Small intestine (tissue), 7 donors: ENCODE data around the gene C11orf54. TPM values are rescaled to one million over a fixed set of nuclear protein-coding genes. Genes with fewer than 3 reads are reported as not detected.
"Not testable (repeated sequence)": the region's sequence is repeated elsewhere in the genome, so short reads cannot be mapped to it uniquely, and the experiment has no call there.

Experiments used
- DNase-seq, 2 donors: peaks; one replicate each; pipeline versions ENCODE4 v3.0.0 to v3.0.0-alpha.2; 2013
- FAIRE-seq: peaks from 2 replicates; lab custom pipeline; 2012; peaks lifted over from hg19 to GRCh38; lab: Jason Lieb, UNC
- H3K27ac ChIP-seq, 3 donors: one replicate each; pipeline ENCODE4 v1.5.1; 2013; ENCODE audit warnings: low read length in 2 of 3, mild to moderate bottlenecking in 2 of 3, control low read depth in 1 of 3, inconsistent platforms in 1 of 3, low read depth in 1 of 3, moderate library complexity in 1 of 3
- H3K27me3 ChIP-seq, 3 donors: one replicate each; pipeline ENCODE4 v1.6.1; 2013; ENCODE audit warnings: low read length in 3 of 3, inconsistent platforms in 1 of 3; ENCODE audit not compliant: control insufficient read depth in 3 of 3, insufficient read depth in 3 of 3
- H3K36me3 ChIP-seq, 3 donors: one replicate each; pipeline ENCODE4 v1.6.1; 2013; ENCODE audit warnings: low read length in 3 of 3, inconsistent platforms in 1 of 3, low read depth in 1 of 3, mild to moderate bottlenecking in 1 of 3, moderate library complexity in 1 of 3; ENCODE audit not compliant: control insufficient read depth in 3 of 3, insufficient read depth in 2 of 3
- H3K4me1 ChIP-seq, 3 donors: one replicate each; pipeline ENCODE4 v1.6.1; 2013; ENCODE audit warnings: low read length in 2 of 3, inconsistent platforms in 1 of 3, low read depth in 1 of 3, mild to moderate bottlenecking in 1 of 3, moderate library complexity in 1 of 3; ENCODE audit not compliant: control insufficient read depth in 3 of 3, insufficient read depth in 2 of 3
- H3K4me3 ChIP-seq, 3 donors: one replicate each; pipeline ENCODE4 v1.5.1; 2013; ENCODE audit warnings: low read length in 3 of 3, control low read depth in 1 of 3, inconsistent platforms in 1 of 3, low read depth in 1 of 3, mild to moderate bottlenecking in 1 of 3, moderate library complexity in 1 of 3
- H3K9me3 ChIP-seq, 2 donors: one replicate each; pipeline ENCODE4 v1.6.1; 2013; ENCODE audit warnings: low read depth in 1 of 2, low read length in 1 of 2; ENCODE audit not compliant: control insufficient read depth in 2 of 2, insufficient read depth in 1 of 2
- WGBS, 3 donors: extraction: QIAGEN DNeasy Blood & Tissue Kit; methylation state at CpG; one replicate each; pipeline ENCODE4 v1.1.7; 2013; 5-methylcytosine and 5-hydroxymethylcytosine counted together
- polyA plus RNA-seq, 4 donors: library from polyadenylated mRNA; stranded (reverse) in 3 of 4; unstranded in 1 of 4; fragments of 200-250 nt in 3 of 4; fragments of 120-200 nt in 1 of 4; gene quantifications; one replicate each; pipeline versions ENCODE4 v1.2.1 to v1.2.3, GENCODE V29; 2013
- donor health status: healthy with polysubstance abuse.
- donor health status: control.
- donor health status: control.
- donor health status: Bipolar disorder and iron deficiency.
- donor health status: healthy.

Gene C11orf54
- polyA plus RNA-seq, 4 donors, result 26.3 to 106 (median 62.2) TPM

DNA sequence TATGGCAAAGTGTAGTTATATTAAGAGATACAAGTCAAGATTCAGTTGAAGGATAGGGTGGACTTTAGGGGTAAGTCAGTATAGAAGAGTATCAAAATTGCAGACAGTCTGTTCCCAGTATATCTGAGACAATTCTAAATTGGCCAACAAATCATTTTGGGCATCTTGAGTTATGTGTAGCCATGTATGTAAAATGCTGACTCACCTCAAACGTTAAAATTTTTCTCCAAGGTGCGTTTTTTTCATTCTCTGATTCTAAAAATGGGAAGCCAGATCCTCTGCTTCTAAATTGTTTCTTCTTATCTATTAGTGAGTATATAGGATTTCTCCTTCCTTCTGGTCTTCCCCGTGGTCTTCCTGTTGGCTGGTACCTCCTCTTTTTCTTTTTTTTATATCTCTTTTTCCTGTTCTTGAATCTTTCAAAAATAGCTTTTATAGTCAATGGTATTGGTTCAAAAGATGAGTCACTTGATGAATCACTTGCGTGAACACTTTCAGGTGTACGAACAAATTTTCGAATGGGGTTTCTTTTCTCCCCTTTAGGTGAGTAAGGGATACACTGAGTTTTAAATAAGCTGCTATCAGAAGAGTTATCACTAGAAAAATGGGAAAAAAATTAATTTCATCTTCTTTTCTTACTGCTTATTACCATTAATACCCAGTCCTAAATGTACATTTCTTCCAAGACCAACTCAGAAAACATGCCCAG is 3.4 kb upstream of the C11orf54 start:
- no peak for FAIRE-seq
- no peak for DNase-seq
- peaks cover 2 to 6% (median 5%) of the 10 kb centered on the region in 3 donors for H3K4me1 ChIP-seq
- no peaks in the 10 kb centered on the region for H3K9me3 ChIP-seq
- no peak overlapping the region for H3K27ac ChIP-seq
- H3K4me3 ChIP-seq, result peak overlapping the region in 1 of 3 donors; percentile 38
- peaks cover 12 to 23% (median 12%) of the 10 kb centered on the region in 3 donors for H3K36me3 ChIP-seq
- 26 to 39% (median 34%) methylated on average over 6 of the region's 6 CpGs for WGBS, 3 donors
- no peaks in the 10 kb centered on the region for H3K27me3 ChIP-seq

DNA sequence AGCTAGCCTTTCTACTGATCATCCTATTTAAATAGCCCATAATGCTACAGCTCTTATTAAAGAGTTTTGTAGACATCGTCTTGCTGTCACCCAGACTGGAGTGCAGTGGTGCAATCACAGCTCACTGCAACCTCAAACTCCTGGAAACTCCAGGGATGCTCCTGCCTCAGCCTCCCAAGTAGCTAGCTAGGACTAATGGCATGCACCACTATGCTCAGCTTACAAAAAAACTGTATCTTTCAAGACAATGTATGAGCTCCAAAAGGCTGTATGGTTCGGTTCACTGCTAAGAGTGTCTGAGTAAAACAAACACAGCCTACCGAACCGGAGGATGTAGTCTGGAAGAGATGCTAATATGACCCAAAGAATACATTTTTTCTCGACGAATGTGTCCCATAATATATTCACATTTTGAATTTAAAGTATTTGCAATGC is 2.8 kb upstream of the C11orf54 start:
- H3K27me3 ChIP-seq, result no peaks in the 10 kb centered on the region
- FAIRE-seq (no peak), DNase-seq (no peak)
- peaks cover 9 to 25% (median 15%) of the 10 kb centered on the region in 3 donors for H3K36me3 ChIP-seq
- H3K4me1 ChIP-seq, result peaks cover 3 to 12% (median 9%) of the 10 kb centered on the region in 3 donors
- no peaks in the 10 kb centered on the region for H3K9me3 ChIP-seq
- no peak overlapping the region for H3K27ac ChIP-seq
- WGBS, 3 donors, result 12 to 35% (median 18%) methylated on average over 6 of the region's 6 CpGs
- H3K4me3 ChIP-seq, result peak overlapping the region in 2 of 3 donors; percentile 38 to 94

DNA sequence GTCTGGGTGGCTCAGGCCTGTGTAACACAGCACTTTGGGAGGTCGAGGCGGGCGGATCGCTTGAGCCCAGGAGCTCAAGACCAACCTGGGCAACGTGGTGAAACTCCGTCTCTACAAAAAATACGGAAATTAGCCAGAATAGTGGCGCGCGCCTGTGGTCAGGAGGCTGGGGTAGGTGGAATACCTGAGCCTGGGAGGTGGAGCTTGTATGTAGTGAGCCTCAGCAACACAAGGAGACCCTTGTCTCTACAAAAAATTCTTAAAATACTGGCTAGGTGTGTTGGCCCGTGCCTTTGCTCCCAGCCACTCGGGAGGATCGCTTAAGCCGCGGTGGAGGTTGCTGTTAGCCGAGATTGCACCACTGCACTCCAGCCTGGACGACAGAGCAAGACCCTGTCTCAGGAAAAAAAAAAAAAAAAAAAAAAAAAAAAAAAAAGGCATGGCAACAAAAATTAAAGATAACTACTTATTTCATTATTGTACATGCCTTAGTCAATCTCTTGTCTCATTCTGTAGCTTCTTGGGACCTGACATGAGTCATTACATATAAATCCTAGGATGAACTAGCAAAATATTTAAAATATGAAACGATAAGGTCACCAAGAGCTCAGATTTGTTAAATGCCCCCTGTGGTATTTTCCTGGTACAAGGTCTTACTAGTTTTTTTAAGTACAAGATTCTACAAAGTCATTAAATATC is 1.3 kb upstream of the C11orf54 start:
- Histone ChIP-seq H3K27me3 (no peaks in the 10 kb centered on the region), H3K9me3 (no peaks in the 10 kb centered on the region), H3K36me3 (peaks cover 6 to 22% (median 8%) of the 10 kb centered on the region in 3 donors), H3K4me1 (peaks cover 5 to 19% (median 12%) of the 10 kb centered on the region in 3 donors), H3K27ac (peak overlapping the region in 2 of 3 donors; percentile 11 to 94), H3K4me3 (peak overlapping the region; percentile 56 to 94 (median 88))
- DNase-seq, result peak in 1 of 2 donors; percentile 54
- WGBS, 3 donors, result 1 to 6% (median 5%) methylated on average over 18 of the region's 18 CpGs
- no peak for FAIRE-seq

DNA sequence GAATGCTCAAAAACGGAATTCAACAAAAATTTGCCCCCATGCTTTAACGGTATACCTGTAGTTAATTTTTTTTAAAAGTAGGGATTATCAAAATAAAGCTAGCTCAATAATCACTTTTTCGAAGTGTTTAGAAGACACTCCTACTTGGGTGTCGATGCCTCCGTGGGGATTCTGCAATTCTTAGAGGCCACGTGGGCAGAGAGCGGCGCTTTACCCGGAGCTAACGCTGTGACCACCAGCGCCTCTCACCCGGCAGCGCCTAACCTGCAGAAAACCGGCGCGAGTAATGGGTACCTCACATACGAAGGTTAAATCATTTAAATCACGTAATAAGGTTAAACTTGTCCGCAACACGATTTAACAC is 760 bp upstream of the C11orf54 start:
- peaks cover 4 to 18% (median 6%) of the 10 kb centered on the region in 3 donors for H3K36me3 ChIP-seq
- H3K27ac ChIP-seq, result peak overlapping the region; percentile 93 to 96 (median 94)
- no peak for FAIRE-seq
- no peaks in the 10 kb centered on the region for H3K27me3 ChIP-seq
- DNase-seq, result peak; percentile 52 to 71
- peaks cover 5 to 20% (median 12%) of the 10 kb centered on the region in 3 donors for H3K4me1 ChIP-seq
- no peaks in the 10 kb centered on the region for H3K9me3 ChIP-seq
- 0 to 1% (median 0%) methylated on average over 20 of the region's 20 CpGs for WGBS, 3 donors
- H3K4me3 ChIP-seq, result peak overlapping the region; percentile 74 to 94 (median 88)

DNA sequence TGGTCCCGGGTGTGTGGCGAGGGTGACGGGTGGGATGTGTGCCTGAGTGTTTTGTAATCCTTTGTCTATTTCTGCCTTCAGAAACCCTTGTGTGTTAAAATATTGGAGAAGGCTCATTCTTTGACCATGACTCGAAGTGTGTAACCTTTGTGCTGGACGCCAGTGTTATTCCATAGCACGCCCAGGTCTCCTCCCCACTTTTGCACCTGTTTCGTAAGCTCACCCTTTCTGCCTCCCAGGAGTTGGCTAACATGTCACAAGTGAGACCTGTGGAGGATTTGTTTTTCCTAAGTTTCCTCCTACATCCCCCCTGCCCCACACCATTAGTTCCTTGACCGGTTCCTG is 382 bp downstream of the C11orf54 start:
- peaks cover 4 to 18% (median 6%) of the 10 kb centered on the region in 3 donors for H3K36me3 ChIP-seq
- H3K9me3 ChIP-seq, result no peaks in the 10 kb centered on the region
- H3K4me3 ChIP-seq, result peak overlapping the region; percentile 53 to 94 (median 88)
- H3K4me1 ChIP-seq, result peaks cover 5 to 21% (median 12%) of the 10 kb centered on the region in 3 donors
- peak; percentile 88 to 89 for DNase-seq
- 0 to 1% (median 1%) methylated on average over 8 of the region's 8 CpGs for WGBS, 3 donors
- FAIRE-seq, result no peak
- no peaks in the 10 kb centered on the region for H3K27me3 ChIP-seq
- peak overlapping the region; percentile 93 to 96 (median 94) for H3K27ac ChIP-seq

DNA sequence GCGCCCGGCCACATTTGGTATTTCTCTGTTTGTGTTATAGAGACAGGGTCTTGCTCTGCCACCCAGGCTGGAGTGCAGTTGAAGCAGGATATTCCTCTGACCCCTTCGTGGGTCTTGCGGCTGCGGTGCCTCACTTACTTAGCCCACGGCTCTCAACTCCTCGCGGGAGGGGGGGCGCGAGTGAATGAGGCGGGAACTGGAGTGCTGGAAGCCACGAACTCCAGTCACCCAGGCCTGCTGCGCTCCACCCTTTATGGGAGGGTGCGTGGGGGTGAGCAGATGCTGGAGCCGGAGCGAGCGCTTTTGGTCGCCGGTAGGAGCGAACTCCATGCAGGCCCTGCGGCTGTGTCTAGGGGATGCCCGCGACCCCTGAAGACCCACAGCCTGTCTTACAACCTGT is 1.8 kb downstream of the C11orf54 start:
- FAIRE-seq (no peak), DNase-seq (peak in 1 of 2 donors; percentile 55)
- WGBS, 3 donors, result 87 to 89% (median 88%) methylated on average over 23 of the region's 23 CpGs
- no peaks in the 10 kb centered on the region for H3K27me3 ChIP-seq
- H3K36me3 ChIP-seq, result peaks cover 0 to 20% (median 4%) of the 10 kb centered on the region in 3 donors
- peaks cover 5 to 29% (median 9%) of the 10 kb centered on the region in 3 donors for H3K4me1 ChIP-seq
- H3K9me3 ChIP-seq, result no peaks in the 10 kb centered on the region
- no peak overlapping the region for H3K4me3 ChIP-seq
- peak overlapping the region in 1 of 3 donors; percentile 72 for H3K27ac ChIP-seq

DNA sequence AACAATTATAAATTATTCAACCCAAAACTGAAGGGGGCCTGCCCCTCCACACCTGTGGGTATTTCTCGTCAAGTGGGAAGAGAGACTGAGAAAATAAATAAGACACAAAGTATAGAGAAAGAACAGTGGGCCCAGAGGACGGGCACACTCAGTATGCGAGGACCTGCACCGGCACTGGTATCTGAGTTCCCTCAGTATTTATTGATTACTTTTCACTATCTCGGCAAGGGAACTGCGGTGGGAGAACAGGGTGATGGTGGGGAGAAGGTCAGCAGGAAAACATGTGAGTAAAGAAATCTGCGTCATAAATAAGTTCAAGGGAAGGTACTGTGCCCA is 3.2 kb downstream of the C11orf54 start:
- WGBS, 3 donors, result 18 to 52% (median 29%) methylated on average over 7 of the region's 7 CpGs
- Histone ChIP-seq H3K4me1 (peaks cover 3 to 29% (median 6%) of the 10 kb centered on the region in 3 donors), H3K27me3 (no peaks in the 10 kb centered on the region), H3K4me3 (peak overlapping the region in 1 of 3 donors; percentile 17), H3K36me3 (peaks cover 0 to 28% (median 4%) of the 10 kb centered on the region in 3 donors), H3K27ac (peak overlapping the region in 1 of 3 donors; percentile 72), H3K9me3 (no peaks in the 10 kb centered on the region)
- FAIRE-seq (no peak), DNase-seq (peak in 1 of 2 donors; percentile 26)

DNA sequence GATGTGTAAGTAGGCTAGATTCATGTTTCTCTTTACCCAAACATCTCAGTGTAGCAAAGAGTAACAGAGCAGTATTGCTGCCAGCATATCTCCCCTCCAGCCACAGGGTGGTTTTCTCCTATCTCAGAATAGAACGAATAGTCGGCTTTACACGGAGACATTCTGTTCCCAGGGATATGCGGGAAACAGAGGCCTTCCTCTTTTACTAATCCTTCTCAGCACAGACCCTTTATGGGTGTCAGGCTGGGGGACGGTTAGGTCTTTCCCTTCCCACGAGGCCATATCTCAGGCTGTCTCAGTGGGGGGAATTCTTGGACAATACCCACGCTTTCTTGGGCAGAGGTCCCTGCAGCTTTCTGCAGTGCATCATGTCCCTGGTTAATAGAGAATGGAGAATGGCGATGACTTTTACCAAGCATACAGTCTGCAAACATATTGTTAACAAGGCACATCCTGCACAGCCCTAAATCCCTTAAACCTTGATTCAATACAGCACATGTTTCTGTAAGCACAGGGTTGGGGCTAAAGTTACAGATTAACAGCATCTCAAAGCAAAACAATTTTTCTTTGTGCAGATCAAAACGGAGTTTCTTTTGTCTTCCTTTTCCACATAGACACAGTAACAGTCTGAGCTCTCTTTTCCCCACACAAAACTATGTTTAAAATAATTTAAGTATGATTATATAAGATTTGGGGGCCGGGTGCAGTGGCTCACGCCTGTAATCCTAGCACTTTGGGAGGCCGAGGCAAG is 3.7 kb downstream of the C11orf54 start:
- DNase-seq, result peak in 1 of 2 donors; percentile 46
- WGBS, 3 donors, result 17 to 48% (median 37%) methylated on average over 12 of the region's 12 CpGs
- peak overlapping the region in 1 of 3 donors; percentile 72 for H3K27ac ChIP-seq
- H3K27me3 ChIP-seq, FAIRE-seq, H3K9me3 ChIP-seq: not testable (repeated sequence)
- peak overlapping the region in 1 of 3 donors; percentile 17 for H3K4me3 ChIP-seq
- H3K36me3 ChIP-seq, result peaks cover 0 to 24% (median 4%) of the 10 kb centered on the region in 3 donors
- H3K4me1 ChIP-seq, result peaks cover 3 to 29% (median 6%) of the 10 kb centered on the region in 3 donors
